Measurements from ENCODE around the gene AMBRA1.

DNA sequence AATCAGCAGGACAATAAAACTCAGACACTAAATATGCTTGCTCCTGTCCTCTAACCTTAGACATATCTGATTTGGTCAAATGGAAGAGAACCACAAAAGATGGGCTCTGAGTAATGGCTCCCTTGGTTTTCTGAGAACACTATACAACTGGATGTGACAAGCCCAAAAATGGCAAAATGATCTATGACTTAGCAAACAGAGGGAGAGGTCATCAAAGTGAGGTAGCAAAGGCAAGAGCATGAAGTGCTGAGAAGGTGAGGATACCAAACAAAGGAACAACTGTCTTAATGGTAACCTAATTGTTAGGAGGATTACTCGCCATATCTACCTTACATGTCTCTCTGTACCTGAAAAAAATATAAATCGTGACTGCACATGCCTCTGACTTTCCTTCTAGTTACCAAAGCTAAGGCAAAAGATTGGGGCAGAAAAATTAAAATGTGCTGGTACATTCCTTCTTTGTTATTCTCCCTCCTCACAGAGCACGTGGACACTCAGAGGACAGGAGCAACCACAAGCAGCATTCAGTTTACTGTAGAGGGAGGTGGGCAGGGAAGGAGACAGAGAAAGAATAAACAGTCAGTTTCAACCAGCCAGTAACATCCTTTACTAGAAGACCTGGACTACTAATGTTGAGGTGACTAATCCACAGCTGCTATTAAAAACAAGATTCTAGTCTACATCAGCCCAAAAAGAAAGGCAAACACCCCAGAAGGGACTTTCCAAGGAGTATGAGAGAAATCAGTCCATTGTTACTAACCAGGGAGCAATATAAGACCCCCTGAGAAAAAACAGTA is 88.8 kb downstream of the AMBRA1 start:
- TF ChIP-seq ELF4 (IDR thresholded peaks at IDR 0.05) (no peak), FOXM1 (IDR thresholded peaks at IDR 0.05; ENCODE audit: borderline replicate concordance) (no peak), BHLHE40 (IDR thresholded peaks at IDR 0.05; ENCODE audit: borderline replicate concordance) (no peak), SUZ12 (IDR thresholded peaks at IDR 0.05) (no peak), HDGF (IDR thresholded peaks at IDR 0.05; ENCODE audit: borderline replicate concordance) (no peak), NFRKB (IDR thresholded peaks at IDR 0.05) (no peak)

Measured in HEK293T (cell line).